ENCODE results near the gene RBM5. TPM values are rescaled to one million over a fixed set of nuclear protein-coding genes. Genes with fewer than 3 reads are reported as not detected.
A peak's percentile ranks its signal among the peaks of the same experiment; 100 is the strongest.

The RBM5 gene
- total RNA-seq, 1 donor from 2014 or later = 84.5 TPM

DNA sequence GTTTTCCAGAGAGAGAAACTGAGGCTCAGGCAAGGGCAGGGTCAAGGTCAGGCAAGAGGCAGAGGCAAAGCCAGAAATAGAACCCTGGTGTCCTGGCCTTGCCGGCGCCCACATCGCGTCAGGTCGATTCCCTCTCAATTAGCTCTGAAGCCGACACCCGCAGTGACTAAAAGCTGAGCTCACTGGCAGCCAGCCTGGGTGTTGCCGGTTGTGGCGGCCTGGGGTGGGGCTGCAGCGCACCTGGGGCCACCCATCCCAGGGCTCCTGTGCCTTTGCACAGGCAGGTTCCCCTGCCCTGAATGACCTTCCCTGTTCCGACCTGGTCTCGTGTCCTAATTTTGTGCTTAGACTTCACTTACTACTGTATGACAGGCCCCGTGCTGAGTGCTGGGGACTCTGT lies 72.6 kb downstream of the RBM5 start:
- no peak for TF ChIP-seq CTCF (IDR thresholded peaks at IDR 0.05; ENCODE audit: insufficient read depth, low read length, poor library complexity, severe bottlenecking)
- Histone ChIP-seq H3K4me3 (ENCODE audit: low read depth, low read length) (no peak overlapping the region), H3K27me3 (ENCODE audit: control insufficient read depth, insufficient read depth, low read length) (no peaks in the 10 kb centered on the region), H3K36me3 (ENCODE audit: control insufficient read depth, insufficient read depth, low read length) (no peaks in the 10 kb centered on the region)
- no peak for DNase-seq (ENCODE audit: low read depth)

DNA sequence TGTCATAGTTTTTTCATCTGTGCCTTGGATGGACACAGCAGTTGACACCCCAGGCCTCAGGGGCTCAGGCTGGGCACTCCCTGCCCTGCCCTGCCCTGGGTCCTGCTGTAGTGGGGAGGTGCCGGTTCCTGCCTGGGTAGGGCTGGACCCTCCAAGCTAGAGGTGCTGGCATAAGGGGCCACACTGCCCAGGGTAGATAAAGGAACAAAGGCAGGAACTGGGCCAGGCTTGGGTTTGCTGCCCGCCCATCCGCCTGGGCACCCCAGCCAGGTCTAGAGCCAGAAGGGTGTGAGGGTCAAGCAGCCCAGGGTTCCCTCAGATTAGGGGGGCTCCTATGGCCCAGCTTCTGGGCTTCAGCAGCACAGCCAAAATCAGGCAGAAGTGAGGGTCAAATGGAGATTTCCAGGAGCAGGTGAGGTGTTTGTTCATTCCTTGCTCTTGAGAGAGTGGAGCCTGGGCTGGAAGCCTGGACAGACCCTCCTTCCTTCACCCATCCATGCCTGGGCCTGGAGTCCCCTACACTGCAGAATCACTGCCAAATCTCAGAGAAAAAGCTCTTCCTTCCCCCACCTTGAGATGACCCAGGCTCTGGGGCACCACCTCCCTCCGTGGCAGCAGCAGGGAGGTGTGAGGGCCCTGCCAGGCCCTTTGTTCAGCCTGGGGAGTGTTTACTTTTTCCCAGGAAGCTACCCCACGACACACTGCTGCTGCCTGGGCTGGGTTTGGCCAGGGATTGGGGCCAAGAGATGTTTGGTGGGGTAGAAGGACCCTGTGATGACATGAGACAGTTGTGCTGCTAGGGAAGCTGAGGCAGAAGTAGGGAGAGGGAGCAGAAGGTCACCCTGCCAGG lies 73.5 kb downstream of the RBM5 start:
- DNase-seq (ENCODE audit: low read depth) = no peak
- H3K36me3 ChIP-seq (ENCODE audit: control insufficient read depth, insufficient read depth, low read length) = no peaks in the 10 kb centered on the region
- H3K27me3 ChIP-seq (ENCODE audit: control insufficient read depth, insufficient read depth, low read length) = no peaks in the 10 kb centered on the region
- no peak for TF ChIP-seq CTCF (IDR thresholded peaks at IDR 0.05; ENCODE audit: insufficient read depth, low read length, poor library complexity, severe bottlenecking)
- H3K4me3 ChIP-seq (ENCODE audit: low read depth, low read length) = no peak overlapping the region

- no peaks in the 10 kb centered on the region for H3K36me3 ChIP-seq (ENCODE audit: control insufficient read depth, insufficient read depth, low read length)
- no peak for TF ChIP-seq CTCF (IDR thresholded peaks at IDR 0.05; ENCODE audit: insufficient read depth, low read length, poor library complexity, severe bottlenecking)
- H3K4me3 ChIP-seq (ENCODE audit: low read depth, low read length) = no peak overlapping the region
- H3K27me3 ChIP-seq (ENCODE audit: control insufficient read depth, insufficient read depth, low read length) = no peaks in the 10 kb centered on the region
- DNase-seq (ENCODE audit: low read depth) = peak; percentile 54
Measured at GRCh38 chr3:50163572-50164455, 75.1 kb downstream of the RBM5 start.

GRCh38 chr3:50164481-50164880 lies 75.8 kb downstream of the RBM5 start:
- Histone ChIP-seq H3K36me3 (ENCODE audit: control insufficient read depth, insufficient read depth, low read length) (no peaks in the 10 kb centered on the region), H3K4me3 (ENCODE audit: low read depth, low read length) (no peak overlapping the region), H3K27me3 (ENCODE audit: control insufficient read depth, insufficient read depth, low read length) (no peaks in the 10 kb centered on the region)
- TF ChIP-seq CTCF (IDR thresholded peaks at IDR 0.05; ENCODE audit: insufficient read depth, low read length, poor library complexity, severe bottlenecking) = no peak
- DNase-seq (ENCODE audit: low read depth) = no peak

GRCh38 chr3:50164984-50165909 lies 76.5 kb downstream of the RBM5 start:
- Histone ChIP-seq H3K4me3 (ENCODE audit: low read depth, low read length) (no peak overlapping the region), H3K36me3 (ENCODE audit: control insufficient read depth, insufficient read depth, low read length) (no peaks in the 10 kb centered on the region), H3K27me3 (ENCODE audit: control insufficient read depth, insufficient read depth, low read length) (no peaks in the 10 kb centered on the region)
- TF ChIP-seq CTCF (IDR thresholded peaks at IDR 0.05; ENCODE audit: insufficient read depth, low read length, poor library complexity, severe bottlenecking) = no peak
- no peak for DNase-seq (ENCODE audit: low read depth)

Measured in kidney epithelial cell (primary cell).